Inferior parietal cortex (tissue), 1 donor: ENCODE results near the gene CST8.

Experiments used
- DNase-seq: peaks from one replicate; pipeline ENCODE4 v3.0.0-alpha.2; 2016; ENCODE audit errors: extremely low spot score

CST8 gene

DNA sequence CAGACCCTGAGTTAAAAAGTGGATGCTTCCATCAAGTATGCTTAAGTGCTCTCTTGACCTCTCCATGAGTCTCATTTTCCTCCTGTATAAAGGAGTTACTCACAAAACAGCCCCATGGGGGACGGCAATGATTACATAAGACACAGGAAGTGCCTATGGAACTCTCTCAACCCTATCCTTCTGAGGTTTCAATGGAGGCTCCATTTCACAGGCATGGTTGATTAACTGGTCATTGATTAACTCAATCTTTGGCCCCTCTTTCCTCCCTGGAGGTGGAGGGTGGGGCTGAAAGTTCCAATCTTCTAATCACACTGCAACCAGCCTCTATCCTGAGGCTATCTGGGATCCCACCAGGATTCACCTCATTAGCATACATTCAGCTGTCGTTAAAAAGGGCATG is 29.3 kb downstream of the CST8 start:
- DNase-seq: no peak

DNA sequence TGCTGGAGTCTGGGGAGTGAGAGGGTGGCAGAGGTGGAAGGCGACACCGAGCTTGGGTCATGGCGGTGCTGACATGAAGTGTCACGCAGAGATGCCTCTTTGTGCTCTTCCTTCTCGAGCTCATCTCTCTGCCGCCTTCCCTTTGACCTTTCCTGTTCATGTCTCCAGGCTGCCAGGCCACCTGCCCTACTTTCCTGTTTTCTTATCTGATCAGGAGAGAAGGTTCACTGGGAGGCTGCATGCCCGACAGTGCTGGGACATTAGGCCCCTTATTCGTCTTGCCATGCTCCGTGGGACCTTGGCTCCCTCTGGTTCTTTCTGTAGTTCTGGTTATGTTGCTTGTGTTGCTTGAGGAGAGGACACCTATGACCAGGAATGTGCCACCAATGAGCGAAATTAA is 33.2 kb downstream of the CST8 start:
- DNase-seq: no peak

- DNase-seq: no peak
Measured at GRCh38 chr20:23526850-23527249, 35.9 kb downstream of the CST8 start.

- DNase-seq: no peak
Measured at GRCh38 chr20:23528867-23529431, 38.0 kb downstream of the CST8 start.

GRCh38 chr20:23530937-23531567 is 40.1 kb downstream of the CST8 start:
- no peak for DNase-seq

- no peak for DNase-seq
Measured at GRCh38 chr20:23532533-23532932, 41.6 kb downstream of the CST8 start.

GRCh38 chr20:23533161-23533560 is 42.2 kb downstream of the CST8 start:
- no peak for DNase-seq

- DNase-seq: no peak
Measured at GRCh38 chr20:23534801-23535593, 44.1 kb downstream of the CST8 start.

DNA sequence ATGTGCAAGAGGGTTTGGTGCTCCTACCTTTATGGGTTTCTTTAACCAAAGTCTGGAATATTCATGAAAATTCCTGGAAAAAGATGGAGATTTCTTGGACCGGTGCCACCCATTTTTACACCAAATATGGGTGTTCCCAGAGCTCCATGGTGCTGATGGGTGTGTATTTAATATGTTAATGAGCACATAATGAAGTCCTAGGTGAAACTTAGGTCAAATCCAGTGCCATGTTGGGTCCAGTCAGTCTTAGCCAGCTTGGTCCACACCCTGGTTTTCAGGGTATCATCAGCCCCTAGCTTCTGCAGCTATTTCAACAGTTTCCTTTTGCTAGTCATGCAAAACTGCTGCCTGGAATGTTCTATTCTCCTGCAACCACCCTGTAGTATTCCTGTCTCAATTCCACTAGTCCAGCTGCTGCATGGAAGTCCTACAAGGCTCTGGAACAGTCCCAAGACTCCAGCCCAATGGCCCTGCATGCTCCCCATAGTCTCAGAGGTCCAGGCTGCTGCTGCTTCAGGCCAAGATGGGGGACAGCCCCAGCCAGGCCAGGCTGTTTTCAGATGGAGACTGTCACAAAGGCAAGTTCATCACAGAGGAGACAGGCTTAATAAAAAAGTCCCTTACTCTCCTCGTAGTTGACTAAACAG is 45.5 kb downstream of the CST8 start:
- DNase-seq: no peak

GRCh38 chr20:23537030-23537429 is 46.1 kb downstream of the CST8 start:
- no peak for DNase-seq

GRCh38 chr20:23540624-23541023 is 49.7 kb downstream of the CST8 start:
- DNase-seq: no peak

DNA sequence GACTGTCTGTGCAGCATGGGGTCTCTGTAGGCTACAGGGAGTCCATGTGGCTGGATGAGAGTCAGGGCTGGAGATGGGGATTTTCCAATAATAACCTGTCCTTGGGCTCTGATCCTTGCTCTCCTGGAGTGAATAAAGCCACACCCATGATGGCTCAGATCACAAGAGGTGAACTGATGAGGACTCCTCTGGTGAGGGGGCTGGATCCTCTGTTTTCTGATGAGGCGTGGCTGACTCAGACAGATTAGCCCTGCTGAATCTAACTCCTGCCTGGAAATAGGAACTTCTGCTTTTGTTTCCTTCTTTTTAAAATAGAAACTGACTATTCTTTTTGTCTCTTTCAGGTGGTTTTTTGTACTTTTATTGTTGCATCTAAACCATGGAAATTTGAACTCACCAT is 50.4 kb downstream of the CST8 start:
- no peak for DNase-seq

DNA sequence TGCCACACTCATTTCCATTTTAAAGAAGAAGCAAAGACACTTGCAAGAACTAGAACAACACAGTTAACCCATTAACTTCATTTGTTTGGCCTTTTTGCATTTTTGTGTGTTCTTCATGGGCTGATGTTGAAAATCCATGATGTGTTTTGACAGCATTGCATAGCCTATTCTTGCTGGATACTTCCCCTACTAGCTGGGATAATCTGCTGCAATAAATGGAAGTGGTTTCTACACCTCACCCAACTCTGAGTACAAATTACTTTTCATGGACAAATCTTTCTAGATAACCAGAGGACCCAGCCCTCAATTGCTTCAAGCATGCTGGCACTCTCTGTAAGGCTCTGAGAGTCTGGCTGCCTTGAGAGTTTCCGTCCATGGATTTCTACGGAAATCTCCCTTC is 50.9 kb downstream of the CST8 start:
- no peak for DNase-seq

GRCh38 chr20:23542801-23543200 is 51.9 kb downstream of the CST8 start:
- DNase-seq: no peak

GRCh38 chr20:23544133-23544532 is 53.2 kb downstream of the CST8 start:
- DNase-seq: no peak
